ENCODE results near the gene ANKRD12. TPM values are rescaled to one million over a fixed set of nuclear protein-coding genes. Genes with fewer than 3 reads are reported as not detected.

The ANKRD12 gene
- total and polyA plus RNA-seq, 2 experiments from 2014 or later: 23.9 to 92.4 TPM

DNA sequence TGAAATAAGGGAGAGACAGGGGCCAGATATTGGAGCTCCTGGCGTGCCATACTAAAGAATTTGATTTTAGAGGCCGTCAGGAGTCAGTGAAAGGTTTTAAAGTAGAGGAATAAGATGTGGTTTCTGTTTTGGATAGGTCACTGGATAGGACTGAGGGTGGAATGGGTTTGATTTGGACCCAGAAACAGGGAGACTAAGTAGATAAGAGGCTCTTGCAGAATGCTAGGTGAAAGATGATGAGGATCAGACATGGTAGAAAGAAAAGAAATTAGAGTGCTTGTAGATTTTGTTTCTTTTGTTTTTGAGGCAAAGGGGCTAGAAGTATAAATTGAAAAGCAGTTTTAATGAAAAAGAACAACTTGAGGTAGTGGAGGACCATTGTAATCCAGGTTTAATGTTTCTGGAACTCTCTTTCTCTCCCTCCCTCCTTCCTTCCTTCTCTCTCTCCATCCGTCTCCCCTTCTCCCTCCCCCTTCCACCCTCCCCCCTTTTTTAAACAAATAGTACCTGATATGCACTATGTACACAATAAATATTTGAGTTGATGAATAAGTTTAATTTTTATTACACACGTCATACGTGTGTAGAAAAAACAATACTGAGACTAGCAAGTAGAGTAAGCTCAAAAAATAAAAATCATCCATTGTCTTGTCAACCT is 32.2 kb upstream of the ANKRD12 start (continued):
- TF ChIP-seq, protein P1, sequence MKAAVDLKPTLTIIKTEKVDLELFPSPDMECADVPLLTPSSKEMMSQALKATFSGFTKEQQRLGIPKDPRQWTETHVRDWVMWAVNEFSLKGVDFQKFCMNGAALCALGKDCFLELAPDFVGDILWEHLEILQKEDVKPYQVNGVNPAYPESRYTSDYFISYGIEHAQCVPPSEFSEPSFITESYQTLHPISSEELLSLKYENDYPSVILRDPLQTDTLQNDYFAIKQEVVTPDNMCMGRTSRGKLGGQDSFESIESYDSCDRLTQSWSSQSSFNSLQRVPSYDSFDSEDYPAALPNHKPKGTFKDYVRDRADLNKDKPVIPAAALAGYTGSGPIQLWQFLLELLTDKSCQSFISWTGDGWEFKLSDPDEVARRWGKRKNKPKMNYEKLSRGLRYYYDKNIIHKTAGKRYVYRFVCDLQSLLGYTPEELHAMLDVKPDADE (IDR thresholded peaks at IDR 0.05): no peak
- TF ChIP-seq, protein P2, sequence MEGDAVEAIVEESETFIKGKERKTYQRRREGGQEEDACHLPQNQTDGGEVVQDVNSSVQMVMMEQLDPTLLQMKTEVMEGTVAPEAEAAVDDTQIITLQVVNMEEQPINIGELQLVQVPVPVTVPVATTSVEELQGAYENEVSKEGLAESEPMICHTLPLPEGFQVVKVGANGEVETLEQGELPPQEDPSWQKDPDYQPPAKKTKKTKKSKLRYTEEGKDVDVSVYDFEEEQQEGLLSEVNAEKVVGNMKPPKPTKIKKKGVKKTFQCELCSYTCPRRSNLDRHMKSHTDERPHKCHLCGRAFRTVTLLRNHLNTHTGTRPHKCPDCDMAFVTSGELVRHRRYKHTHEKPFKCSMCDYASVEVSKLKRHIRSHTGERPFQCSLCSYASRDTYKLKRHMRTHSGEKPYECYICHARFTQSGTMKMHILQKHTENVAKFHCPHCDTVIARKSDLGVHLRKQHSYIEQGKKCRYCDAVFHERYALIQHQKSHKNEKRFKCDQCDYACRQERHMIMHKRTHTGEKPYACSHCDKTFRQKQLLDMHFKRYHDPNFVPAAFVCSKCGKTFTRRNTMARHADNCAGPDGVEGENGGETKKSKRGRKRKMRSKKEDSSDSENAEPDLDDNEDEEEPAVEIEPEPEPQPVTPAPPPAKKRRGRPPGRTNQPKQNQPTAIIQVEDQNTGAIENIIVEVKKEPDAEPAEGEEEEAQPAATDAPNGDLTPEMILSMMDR (conservative IDR thresholded peaks at IDR 0.05; ENCODE audit: low read depth in 2 of 2): no peak

DNA sequence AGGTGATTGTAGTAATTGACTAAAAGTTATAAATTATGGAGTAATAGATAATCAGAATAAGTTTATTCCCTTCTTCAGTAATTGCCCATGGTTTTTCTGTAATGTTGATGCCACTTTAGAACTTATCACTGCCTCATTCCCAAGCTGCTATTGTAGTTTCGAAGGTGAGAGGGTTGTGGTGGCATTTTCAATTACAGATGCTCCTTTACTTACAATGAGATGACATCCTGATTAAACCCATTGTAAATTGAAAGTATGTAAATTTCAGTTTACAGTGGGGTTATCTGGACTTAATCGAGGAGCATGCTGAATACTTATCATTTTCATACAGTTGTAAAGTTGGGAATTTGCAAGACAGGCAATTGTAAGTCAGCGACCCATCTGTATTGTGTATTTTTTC is 31.2 kb upstream of the ANKRD12 start:
- Mint-ChIP-seq H3K27ac (peak overlapping the region; percentile 53), H3K4me1 (peaks cover 67% of the 10 kb centered on the region), H3K4me3 (peak overlapping the region; percentile 95), H3K27me3 (ENCODE audit: insufficient read depth, low read depth, poor library complexity) (no peaks in the 10 kb centered on the region), H3K9me3 (no peaks in the 10 kb centered on the region), H3K36me3 (ENCODE audit: low read depth) (peaks cover 12% of the 10 kb centered on the region; the same call in 2 of the 3 replicates)
- Histone ChIP-seq H4K20me1 (replicated peaks; ENCODE audit: insufficient read depth) (peaks cover 27% of the 10 kb centered on the region), H3K27ac (ENCODE audit: low read depth) (peak overlapping the region; percentile 61; the same call in 1 of the 2 replicates), H3F3A (replicated peaks; ENCODE audit: low read depth) (no peaks in the 10 kb centered on the region), H3K4me3 (peak overlapping the region; percentile 81), H3K27me3 (ENCODE audit: insufficient read depth) (no peaks in the 10 kb centered on the region), H3K4me1 (ENCODE audit: insufficient read depth) (peaks cover 70% of the 10 kb centered on the region), H3K79me2 (replicated peaks; ENCODE audit: insufficient read depth) (peaks cover 78% of the 10 kb centered on the region), H2AFZ (no peak overlapping the region), H3K36me3 (ENCODE audit: insufficient read depth) (no peaks in the 10 kb centered on the region), H3K4me2 (peak overlapping the region; percentile 88), H3K9me2 (ENCODE audit: insufficient read depth) (no peaks in the 10 kb centered on the region)
- ATAC-seq: no peak
- TF ChIP-seq POLR2AphosphoS5 (IDR thresholded peaks at IDR 0.05; ENCODE audit: low read depth) (no peak), EZH2 (IDR thresholded peaks at IDR 0.05; ENCODE audit: low read depth, unreplicated experiment) (no peak), EZH2phosphoT487 (IDR thresholded peaks at IDR 0.05; ENCODE audit: unreplicated experiment) (no peak)
- TF ChIP-seq, protein P1 (IDR thresholded peaks at IDR 0.05): no peak
- DNase-seq (ENCODE audit: low spot score): no peak

DNA sequence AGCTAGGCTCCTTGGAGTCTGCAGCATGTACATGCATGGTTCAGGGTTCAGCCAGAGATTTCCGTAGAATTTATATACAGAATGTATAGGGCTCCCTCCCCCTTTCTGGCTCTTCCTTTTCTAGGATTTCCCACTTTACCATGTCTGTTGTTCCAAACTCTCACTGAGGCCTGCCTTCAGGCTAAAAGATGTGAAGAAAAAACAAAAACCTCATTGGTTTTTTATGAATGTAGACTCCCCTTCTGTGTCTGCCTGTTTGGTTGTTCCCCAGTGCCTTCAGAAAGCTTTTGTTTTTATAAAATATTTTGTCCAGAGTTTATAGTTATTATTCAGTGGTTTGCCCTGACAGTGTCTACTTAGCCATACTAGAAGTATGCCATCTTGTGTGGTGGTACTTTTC is 30.5 kb upstream of the ANKRD12 start:
- H3K79me2 ChIP-seq (replicated peaks; ENCODE audit: insufficient read depth): peaks cover 85% of the 10 kb centered on the region
- Mint-ChIP-seq H3K36me3 (ENCODE audit: low read depth) (peaks cover 14% of the 10 kb centered on the region; the same call in 2 of the 3 replicates), H3K9me3 (no peaks in the 10 kb centered on the region), H3K4me1 (peaks cover 67% of the 10 kb centered on the region), H3K4me3 (peak overlapping the region; percentile 95), H3K27ac (peak overlapping the region; percentile 53), H3K27me3 (ENCODE audit: insufficient read depth, low read depth, poor library complexity) (no peaks in the 10 kb centered on the region)
- H2AFZ ChIP-seq: no peak overlapping the region
- no peaks in the 10 kb centered on the region for H3K36me3 ChIP-seq (ENCODE audit: insufficient read depth)
- peaks cover 28% of the 10 kb centered on the region for H4K20me1 ChIP-seq (replicated peaks; ENCODE audit: insufficient read depth)
- H3K27ac ChIP-seq (ENCODE audit: low read depth): peak overlapping the region; percentile 61; the same call in 1 of the 2 replicates
- no peaks in the 10 kb centered on the region for H3K27me3 ChIP-seq (ENCODE audit: insufficient read depth)
- ATAC-seq (no peak), DNase-seq (ENCODE audit: low spot score) (no peak)
- H3F3A ChIP-seq (replicated peaks; ENCODE audit: low read depth): no peaks in the 10 kb centered on the region
- no peaks in the 10 kb centered on the region for H3K9me2 ChIP-seq (ENCODE audit: insufficient read depth)
- H3K4me1 ChIP-seq (ENCODE audit: insufficient read depth): peaks cover 71% of the 10 kb centered on the region
- peak overlapping the region; percentile 88 for H3K4me2 ChIP-seq
- peak overlapping the region; percentile 81 for H3K4me3 ChIP-seq
- TF ChIP-seq, protein P2 (conservative IDR thresholded peaks at IDR 0.05; ENCODE audit: low read depth in 2 of 2): no peak
- TF ChIP-seq NANOG (IDR thresholded peaks at IDR 0.05; ENCODE audit: borderline replicate concordance): no peak
- no peak for TF ChIP-seq STAT1 (IDR thresholded peaks at IDR 0.05; ENCODE audit: unreplicated experiment)
- TF ChIP-seq, protein P3, sequence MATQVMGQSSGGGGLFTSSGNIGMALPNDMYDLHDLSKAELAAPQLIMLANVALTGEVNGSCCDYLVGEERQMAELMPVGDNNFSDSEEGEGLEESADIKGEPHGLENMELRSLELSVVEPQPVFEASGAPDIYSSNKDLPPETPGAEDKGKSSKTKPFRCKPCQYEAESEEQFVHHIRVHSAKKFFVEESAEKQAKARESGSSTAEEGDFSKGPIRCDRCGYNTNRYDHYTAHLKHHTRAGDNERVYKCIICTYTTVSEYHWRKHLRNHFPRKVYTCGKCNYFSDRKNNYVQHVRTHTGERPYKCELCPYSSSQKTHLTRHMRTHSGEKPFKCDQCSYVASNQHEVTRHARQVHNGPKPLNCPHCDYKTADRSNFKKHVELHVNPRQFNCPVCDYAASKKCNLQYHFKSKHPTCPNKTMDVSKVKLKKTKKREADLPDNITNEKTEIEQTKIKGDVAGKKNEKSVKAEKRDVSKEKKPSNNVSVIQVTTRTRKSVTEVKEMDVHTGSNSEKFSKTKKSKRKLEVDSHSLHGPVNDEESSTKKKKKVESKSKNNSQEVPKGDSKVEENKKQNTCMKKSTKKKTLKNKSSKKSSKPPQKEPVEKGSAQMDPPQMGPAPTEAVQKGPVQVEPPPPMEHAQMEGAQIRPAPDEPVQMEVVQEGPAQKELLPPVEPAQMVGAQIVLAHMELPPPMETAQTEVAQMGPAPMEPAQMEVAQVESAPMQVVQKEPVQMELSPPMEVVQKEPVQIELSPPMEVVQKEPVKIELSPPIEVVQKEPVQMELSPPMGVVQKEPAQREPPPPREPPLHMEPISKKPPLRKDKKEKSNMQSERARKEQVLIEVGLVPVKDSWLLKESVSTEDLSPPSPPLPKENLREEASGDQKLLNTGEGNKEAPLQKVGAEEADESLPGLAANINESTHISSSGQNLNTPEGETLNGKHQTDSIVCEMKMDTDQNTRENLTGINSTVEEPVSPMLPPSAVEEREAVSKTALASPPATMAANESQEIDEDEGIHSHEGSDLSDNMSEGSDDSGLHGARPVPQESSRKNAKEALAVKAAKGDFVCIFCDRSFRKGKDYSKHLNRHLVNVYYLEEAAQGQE (IDR thresholded peaks at IDR 0.05; ENCODE audit: unreplicated experiment): no peak
- no peak for TF ChIP-seq CREB1 (CRISPR knock-in tag; IDR thresholded peaks at IDR 0.05; ENCODE audit: low read depth)
- TF ChIP-seq EZH2phosphoT487 (IDR thresholded peaks at IDR 0.05; ENCODE audit: unreplicated experiment): no peak
- no peak for TF ChIP-seq ZNF331 (CRISPR knock-in tag; IDR thresholded peaks at IDR 0.05; ENCODE audit: low read depth)
- TF ChIP-seq EZH2 (IDR thresholded peaks at IDR 0.05; ENCODE audit: low read depth, unreplicated experiment): no peak
